NCI-H446 treated with DMSO at 0.1 percent for 48 hours (cell line): ENCODE data around the gene HLA-DQB1.

Experiments
- DNase-seq: peaks from one replicate; lab custom pipeline; 2025; lab: John Stamatoyannopoulos, UW

HLA-DQB1 gene

DNA sequence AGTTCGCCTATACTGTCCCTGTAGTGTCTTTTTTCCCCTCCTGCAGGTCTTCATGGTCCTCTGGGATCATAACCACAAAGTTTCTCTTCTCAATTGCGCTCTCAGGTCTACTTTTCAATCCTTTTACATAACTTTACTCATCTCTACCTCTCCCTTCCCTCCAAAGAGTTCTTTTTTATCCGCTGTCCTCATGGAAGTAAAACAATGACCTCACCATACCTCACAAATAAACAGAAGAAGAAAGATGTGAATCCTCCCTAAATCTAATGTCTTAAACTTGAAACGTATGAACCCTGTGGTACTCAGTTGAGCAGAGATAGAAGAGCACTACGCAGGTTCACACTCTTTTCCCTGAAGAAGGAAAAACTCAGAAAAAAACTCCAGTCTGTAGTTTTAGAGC lies 41.3 kb downstream of the HLA-DQB1 start:
- no peak for DNase-seq

DNA sequence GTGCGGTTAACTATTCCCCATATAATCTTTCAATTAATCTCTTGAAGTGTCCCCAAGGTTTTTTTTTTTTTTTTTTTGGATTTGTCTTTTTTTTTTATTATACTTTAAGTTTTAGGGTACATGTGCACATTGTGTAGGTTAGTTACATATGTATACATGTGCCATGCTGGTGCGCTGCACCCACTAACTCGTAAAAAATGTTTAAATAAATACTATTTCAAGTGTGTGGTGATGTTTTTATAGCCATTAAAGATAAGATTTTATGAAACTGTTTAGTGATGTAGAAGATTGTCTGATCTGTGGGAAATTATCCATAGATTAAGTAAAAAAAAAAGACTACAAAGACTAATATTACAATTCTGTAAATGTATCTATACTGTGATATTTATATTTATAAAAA lies 41.9 kb downstream of the HLA-DQB1 start:
- DNase-seq: no peak

DNA sequence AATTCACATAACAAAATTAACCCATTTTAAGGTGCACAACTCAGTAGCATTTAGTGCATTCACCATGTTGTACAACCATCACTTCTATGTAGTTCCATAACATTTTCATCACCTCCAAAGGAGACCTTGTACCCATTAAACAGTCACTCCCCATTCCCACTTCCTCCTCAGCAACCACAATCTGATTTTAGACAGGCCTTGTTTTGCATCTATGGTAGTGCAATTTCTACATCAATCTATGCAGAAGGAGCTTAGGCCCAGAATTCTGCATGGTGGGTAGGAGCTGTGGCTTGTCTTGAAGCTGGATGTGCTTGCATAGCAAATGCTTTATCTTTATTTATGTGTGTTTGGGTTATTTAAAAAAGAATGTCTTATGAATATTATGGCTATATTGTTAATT lies 42.8 kb downstream of the HLA-DQB1 start:
- no peak for DNase-seq

DNA sequence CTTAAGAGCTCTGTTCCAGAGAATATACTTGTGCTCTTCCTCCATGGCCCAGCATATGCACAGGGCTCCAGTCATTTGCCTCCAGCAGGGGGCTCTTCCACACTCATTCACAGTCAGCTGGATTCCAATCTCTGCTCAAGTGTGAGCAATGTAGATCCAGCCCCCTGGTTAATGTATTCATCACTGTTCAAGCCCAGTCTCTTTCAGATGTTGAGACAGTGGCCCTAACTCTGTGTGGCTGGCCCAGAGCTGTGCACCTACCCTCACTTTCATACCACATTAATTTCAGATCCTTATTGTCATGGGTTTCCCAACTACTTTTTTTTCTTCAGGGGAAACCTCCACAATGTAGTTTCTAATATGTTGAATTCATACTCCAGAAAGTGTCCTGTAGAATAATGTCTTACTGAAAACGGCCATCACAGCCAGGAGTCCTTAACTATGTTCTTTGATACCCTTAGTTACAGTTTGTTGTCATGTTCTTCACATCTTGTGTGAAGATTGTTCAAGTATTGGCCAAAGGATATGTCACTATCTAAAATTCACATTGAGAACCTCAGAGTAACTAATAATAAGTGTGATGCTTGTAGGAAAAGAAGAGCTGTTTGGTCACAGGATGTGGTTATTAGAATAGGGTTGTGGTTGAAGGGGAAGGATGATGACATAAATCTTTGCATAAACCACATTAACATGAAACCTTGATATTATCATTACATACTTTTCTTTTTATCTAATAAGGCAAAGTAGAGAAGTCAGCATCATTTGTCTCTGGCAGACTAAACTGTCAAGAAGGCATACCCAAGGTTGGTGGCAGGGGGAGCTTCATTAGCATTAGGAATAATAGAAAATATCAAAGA lies 43.7 kb downstream of the HLA-DQB1 start:
- no peak for DNase-seq

DNA sequence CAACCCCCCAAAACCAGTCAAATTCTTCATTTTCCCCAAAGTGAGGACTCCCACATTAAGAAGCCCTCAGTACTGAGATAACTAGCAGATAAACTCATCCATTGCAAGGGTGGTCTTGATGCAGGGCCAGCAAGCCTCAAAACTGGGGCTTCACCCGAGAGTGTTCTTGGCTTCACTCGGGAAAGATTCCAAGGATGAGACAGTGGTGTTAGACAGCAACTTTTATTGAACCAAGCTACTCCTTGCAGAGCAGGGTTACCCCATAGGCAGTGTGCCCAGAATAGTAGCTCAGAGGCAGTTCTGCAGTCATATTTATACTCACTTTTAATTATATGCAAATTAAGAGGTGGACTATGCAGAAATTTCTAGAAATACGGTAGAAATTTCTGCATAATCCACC lies 45.1 kb downstream of the HLA-DQB1 start:
- DNase-seq: no peak

DNA sequence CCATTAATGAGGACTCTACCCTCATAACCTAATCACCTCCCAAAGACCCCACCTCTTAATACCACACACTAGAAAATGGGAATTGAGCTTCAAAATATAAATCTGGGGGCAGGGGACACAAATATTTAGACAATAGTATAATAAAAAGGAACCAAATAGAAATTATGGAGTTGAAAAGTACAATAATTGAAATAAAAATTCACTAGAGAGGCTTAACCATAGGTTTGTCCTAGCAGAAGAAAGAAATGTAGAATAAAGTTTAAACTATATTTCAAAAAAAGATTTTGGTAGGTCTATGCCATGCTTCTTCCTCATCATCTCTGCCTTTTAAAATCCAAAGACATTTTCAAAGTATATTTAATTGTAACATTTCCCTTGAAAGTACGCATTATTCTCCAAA lies 48.7 kb downstream of the HLA-DQB1 start:
- DNase-seq: no peak

DNA sequence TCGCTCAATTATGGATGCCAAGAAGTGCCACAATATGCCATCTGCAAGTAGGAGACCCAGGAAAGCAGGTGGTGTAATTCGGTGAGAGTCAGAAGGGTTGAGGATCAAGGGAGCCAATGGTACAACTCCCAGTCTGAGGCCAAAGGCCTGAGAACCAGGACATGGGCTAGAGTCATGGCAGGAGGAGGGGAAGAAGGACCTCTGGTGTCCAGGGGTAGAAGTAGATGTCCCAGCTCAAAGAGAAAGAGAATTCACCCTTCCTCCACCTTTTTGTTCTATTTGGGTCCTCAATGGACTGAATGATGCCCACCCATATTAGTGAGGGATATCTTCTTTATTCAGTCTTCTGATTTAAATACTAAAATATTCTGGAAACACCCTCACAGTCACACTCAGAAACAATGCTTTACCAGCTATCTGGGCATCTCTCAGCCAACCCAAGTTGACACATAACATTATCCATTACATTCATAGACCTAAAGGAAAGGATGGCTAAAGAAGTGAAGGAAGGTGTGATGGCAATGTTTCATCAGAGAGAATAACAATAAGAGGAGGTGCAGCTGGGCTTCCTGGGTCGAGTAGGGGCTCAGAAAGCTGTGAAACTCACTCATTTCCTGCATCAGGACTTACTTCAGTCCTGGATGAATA lies 50.4 kb downstream of the HLA-DQB1 start:
- no peak for DNase-seq

DNA sequence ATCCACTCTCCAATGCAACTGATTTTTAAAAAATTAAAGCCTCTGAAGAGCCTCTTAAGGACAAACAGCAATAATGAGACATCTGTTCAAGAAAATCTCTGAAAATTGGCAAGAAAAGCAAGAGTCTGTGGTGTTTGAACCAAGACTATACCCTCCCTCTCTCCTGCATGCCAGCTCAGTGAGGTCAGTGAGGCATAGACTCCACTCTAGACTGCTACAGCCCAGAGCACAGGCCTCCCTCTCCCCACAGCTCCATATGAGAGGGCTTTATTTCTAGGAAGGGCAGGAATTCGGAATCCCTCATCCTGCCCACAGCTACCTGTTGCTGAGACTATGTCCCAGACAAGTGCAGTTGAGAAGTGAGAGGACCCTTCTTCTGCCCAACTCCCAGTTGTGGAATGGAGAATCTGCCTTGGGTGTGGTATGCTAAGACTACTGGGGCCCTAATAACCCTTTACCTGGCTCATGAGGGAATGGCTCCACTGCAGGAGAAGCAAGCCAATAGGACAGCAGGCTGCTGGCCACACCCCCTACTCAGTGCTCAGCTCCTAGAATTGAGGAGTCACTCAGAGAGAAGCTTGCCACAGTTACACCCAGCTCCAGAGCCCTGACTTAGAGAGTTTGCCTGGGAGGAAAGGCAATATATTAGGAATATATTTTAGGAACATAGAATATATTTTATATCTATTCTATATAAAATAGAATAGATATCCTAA lies 51.9 kb downstream of the HLA-DQB1 start:
- DNase-seq: no peak

DNA sequence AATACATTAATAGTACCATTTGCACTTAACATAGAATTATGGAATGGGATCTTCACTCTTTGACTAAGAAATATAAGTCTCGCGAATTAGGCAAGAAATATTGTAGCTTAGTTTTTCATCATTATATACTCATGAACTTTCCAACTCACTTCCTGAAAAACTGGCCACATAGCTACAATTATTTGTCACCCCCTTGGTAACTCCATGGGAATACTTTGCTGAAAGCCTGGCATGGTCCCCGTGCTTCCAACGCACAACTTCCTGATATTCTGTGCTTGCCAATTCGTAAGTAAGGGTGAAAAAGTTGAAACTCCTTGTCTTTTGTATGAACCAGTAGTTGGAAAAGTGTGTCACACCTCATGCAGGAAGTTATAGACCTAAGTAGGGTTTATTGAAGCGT lies 53.0 kb downstream of the HLA-DQB1 start:
- DNase-seq: no peak

DNA sequence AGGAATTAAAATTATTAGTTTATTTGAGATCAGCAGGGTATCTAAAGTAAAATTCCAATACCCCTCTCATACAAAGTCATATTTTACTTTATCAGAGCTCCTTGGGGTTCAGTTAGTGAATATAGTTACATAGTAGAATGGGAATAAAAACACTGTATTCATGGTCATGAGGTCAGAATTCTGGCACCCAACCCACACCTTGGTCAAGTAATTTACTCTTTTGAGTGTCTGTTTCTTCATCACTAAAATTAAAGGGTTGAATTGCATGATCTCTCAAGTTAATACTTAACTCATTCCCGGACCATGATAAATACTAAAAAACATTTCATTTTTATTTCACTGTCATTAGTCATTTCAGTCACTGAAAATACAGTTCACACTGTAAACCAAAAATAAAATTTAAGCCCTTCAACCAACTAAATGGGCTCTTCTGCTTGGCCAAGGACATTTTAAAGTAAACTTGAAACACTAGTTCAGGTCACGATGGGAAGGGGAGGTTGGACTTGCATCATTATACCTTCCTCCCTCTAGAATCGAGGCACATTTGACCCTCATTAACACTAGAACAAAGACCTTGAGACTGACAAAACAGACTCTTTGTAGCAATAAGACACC lies 55.7 kb downstream of the HLA-DQB1 start:
- DNase-seq: no peak

DNA sequence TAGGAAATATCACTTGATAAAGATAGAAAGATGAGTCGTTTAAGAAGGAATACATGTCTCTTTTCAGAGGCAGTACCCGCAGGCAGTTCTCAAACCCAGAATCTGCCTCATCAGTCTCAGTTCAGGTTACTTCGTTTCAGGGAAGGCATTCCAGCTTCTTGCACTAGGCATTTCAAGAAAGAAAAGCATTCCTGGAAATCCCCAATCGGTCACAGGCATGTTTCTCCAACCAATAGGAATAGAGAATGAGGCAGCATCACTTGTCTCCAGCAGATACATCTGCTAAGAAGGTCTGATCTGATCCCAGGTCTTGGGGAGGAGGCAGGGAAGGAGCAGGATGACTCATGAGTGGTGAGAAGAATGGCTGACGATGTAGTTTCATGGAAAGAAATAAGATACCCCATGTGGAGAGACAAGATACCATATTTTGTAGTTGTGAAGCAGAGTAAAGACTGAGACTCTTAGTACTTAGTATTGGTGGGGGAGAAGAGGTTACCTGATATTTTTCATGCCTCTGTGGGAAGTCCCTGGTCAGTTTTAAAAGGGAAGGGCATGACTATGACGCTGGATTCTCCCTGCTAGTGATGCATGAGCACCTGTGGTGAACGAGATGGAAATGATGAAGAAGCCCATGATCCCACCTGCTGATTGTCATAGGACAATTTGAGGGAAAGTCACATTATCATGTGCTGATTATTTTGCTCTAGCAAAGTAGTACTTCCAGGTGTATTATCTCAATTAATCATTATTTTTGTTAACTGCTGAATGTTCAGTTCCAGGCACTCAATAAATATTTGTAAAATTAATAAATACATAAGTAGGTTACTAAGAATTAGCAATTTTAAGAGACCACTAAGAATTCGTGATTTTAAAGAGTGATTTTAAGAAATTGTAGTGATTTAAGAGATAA lies 56.5 kb downstream of the HLA-DQB1 start:
- DNase-seq: peak; percentile 58
